Prostate gland (tissue), 2 donors: Measurements from ENCODE around the gene ITIH3.

ENCODE experiments used
- CTCF ChIP-seq, 4 experiments: fragments of 200-600 bp in 2 of 4; fragments of 450-650 bp in 2 of 4; sonication (generic) in 2 of 4; IDR thresholded peaks; 1 replicate in 3 of 4; 2 replicates in 1 of 4; pipeline ENCODE4 v1.5.1; 2016 to 2019; ENCODE audit warnings: antibody characterized with exemption in 4 of 4, mild to moderate bottlenecking in 2 of 4, moderate library complexity in 2 of 4
- POLR2A ChIP-seq: fragments of 450-650 bp; IDR thresholded peaks from one replicate; pipeline ENCODE4 v1.6.1; 2016; ENCODE audit warnings: antibody characterized with exemption, mild to moderate bottlenecking

GRCh38 chr3:52847241-52847640 is 52.6 kb downstream of the ITIH3 start:
- TF ChIP-seq POLR2A (no peak), CTCF (IDR thresholded peaks at IDR 0.05) (no peak)
